Smooth muscle cell of the brain vasculature (primary cell): ENCODE data around the gene DLX6.

ENCODE experiments used
- DNase-seq: peaks from one replicate; pipeline ENCODE4 v3.0.0-alpha.2; 2012; ENCODE audit warnings: low read depth, low spot score

Gene DLX6

GRCh38 chr7:96995406-96996110 lies 9.8 kb upstream of the DLX6 start:
- no peak for DNase-seq

GRCh38 chr7:96996111-96996957 lies 9.0 kb upstream of the DLX6 start:
- DNase-seq: no peak

- no peak for DNase-seq
These were observed 8.3 kb upstream of the DLX6 start for GRCh38 chr7:96996958-96997511.

GRCh38 chr7:96997512-96998032 lies 7.8 kb upstream of the DLX6 start:
- DNase-seq: no peak

- DNase-seq: no peak
These were observed 7.0 kb upstream of the DLX6 start for GRCh38 chr7:96998333-96998732.

GRCh38 chr7:96998744-96999143 lies 6.6 kb upstream of the DLX6 start:
- no peak for DNase-seq

- DNase-seq: no peak
These were observed 4.1 kb upstream of the DLX6 start for GRCh38 chr7:97001221-97001620.

- no peak for DNase-seq
These were observed 3.4 kb upstream of the DLX6 start for GRCh38 chr7:97001656-97002554.

- no peak for DNase-seq
These were observed 2.6 kb upstream of the DLX6 start for GRCh38 chr7:97002555-97003261.

GRCh38 chr7:97003262-97004246 lies 1.8 kb upstream of the DLX6 start:
- DNase-seq: no peak

- no peak for DNase-seq
These were observed 838 bp upstream of the DLX6 start for GRCh38 chr7:97004247-97005182.

- no peak for DNase-seq
These were observed 882 bp downstream of the DLX6 start for GRCh38 chr7:97006055-97006815.

GRCh38 chr7:97006816-97007582 lies 1.6 kb downstream of the DLX6 start:
- no peak for DNase-seq

- no peak for DNase-seq
These were observed 2.2 kb downstream of the DLX6 start for GRCh38 chr7:97007583-97007861.

- DNase-seq: no peak
These were observed 3.0 kb downstream of the DLX6 start for GRCh38 chr7:97008275-97008917.
